HEK293 (cell line): ENCODE results near the gene OSBP.

Experiments
- CTCF ChIA-PET: fragments of 350-600 bp; formaldehyde crosslinking; extraction: SDS; loops from one replicate; lab custom pipeline; 2021; ENCODE audit warnings: antibody characterized with exemption; lab: Yijun Ruan, JAX
- POLR2A ChIA-PET: fragments of 300-600 bp; formaldehyde crosslinking; extraction: SDS; loops from one replicate; lab custom pipeline; 2020; ENCODE audit warnings: antibody characterized with exemption, inconsistent platforms; lab: Yijun Ruan, JAX
- H3K27ac ChIP-seq: fragments of 200-500 bp; sonication (Bioruptor generic); 2 replicates; pipeline ENCODE4 v1.5.1; 2014; ENCODE audit warnings: low read depth, low read length, control low read depth, inconsistent platforms; ENCODE audit errors: extremely low read depth
- H3K36me3 ChIP-seq, 2 experiments: fragments of 200-500 bp in 1 of 2; sonication (Bioruptor generic) in 1 of 2; 1 replicate in 1 of 2; 2 replicates in 1 of 2; pipeline ENCODE4 v1.5.1; 2014 to 2017; ENCODE audit warnings: inconsistent platforms in 2 of 2, low read length in 2 of 2; ENCODE audit not compliant: control insufficient read depth in 2 of 2, insufficient read depth in 1 of 2
- H3K4me1 ChIP-seq: fragments of 200-500 bp; sonication (Bioruptor generic); 2 replicates; pipeline ENCODE4 v1.5.1; 2014; ENCODE audit warnings: mild to moderate bottlenecking, low read length, inconsistent platforms; ENCODE audit not compliant: control insufficient read depth, insufficient read depth
- H3K4me3 ChIP-seq: 2 replicates; pipeline ENCODE4 v1.5.1; 2011; ENCODE audit warnings: low read depth, mild to moderate bottlenecking, control low read depth, low read length, moderate library complexity
- H3K9me3 ChIP-seq: fragments of 200-500 bp; sonication (Bioruptor generic); 2 replicates; pipeline ENCODE4 v1.5.1; 2014; ENCODE audit warnings: low read depth, low read length, inconsistent platforms; ENCODE audit not compliant: control insufficient read depth, insufficient read depth
- GFI1B ChIP-seq: fragments of 450-650 bp; formaldehyde crosslinking; IDR thresholded peaks from 2 replicates; pipeline ENCODE4 v1.5.1; 2016; ENCODE audit warnings: missing biosample characterization, missing genetic modification characterization
- GLIS2 ChIP-seq: fragments of 450-650 bp; formaldehyde crosslinking; IDR thresholded peaks from 2 replicates; pipeline ENCODE4 v1.5.1; 2016; ENCODE audit warnings: missing biosample characterization, missing genetic modification characterization
- HOXC10 ChIP-seq: sonication (generic); formaldehyde crosslinking; IDR thresholded peaks from 2 replicates; pipeline ENCODE4 v1.8.1; 2023; ENCODE audit warnings: mild to moderate bottlenecking, missing genetic modification reagents
- PRDM1 ChIP-seq: fragments of 450-650 bp; formaldehyde crosslinking; IDR thresholded peaks from 2 replicates; pipeline ENCODE4; 2016; ENCODE audit warnings: missing biosample characterization, missing genetic modification characterization
- SP7 ChIP-seq: fragments of 450-650 bp; formaldehyde crosslinking; IDR thresholded peaks from 2 replicates; pipeline ENCODE4 v1.5.1; 2016; ENCODE audit warnings: missing biosample characterization, missing genetic modification characterization
- ZBTB17 ChIP-seq: fragments of 450-650 bp; formaldehyde crosslinking; IDR thresholded peaks from 2 replicates; pipeline ENCODE4 v1.5.1; 2016; ENCODE audit warnings: missing biosample characterization, missing genetic modification characterization
- ZBTB20 ChIP-seq: fragments of 450-650 bp; formaldehyde crosslinking; IDR thresholded peaks from 2 replicates; pipeline ENCODE4 v1.5.1; 2016; ENCODE audit warnings: missing biosample characterization, missing genetic modification characterization
- ZBTB21 ChIP-seq: fragments of 450-650 bp; formaldehyde crosslinking; IDR thresholded peaks from 2 replicates; pipeline ENCODE4 v1.5.1; 2017; ENCODE audit warnings: missing biosample characterization, missing genetic modification characterization
- ZBTB26 ChIP-seq: fragments of 450-650 bp; formaldehyde crosslinking; optimal IDR thresholded peaks from 2 replicates; pipeline ENCODE3; 2016; ENCODE audit warnings: missing biosample characterization, mild to moderate bottlenecking, missing genetic modification characterization
- ZNF132 ChIP-seq: fragments of 450-650 bp; formaldehyde crosslinking; IDR thresholded peaks from 2 replicates; pipeline ENCODE4 v1.5.1; 2017; ENCODE audit warnings: missing biosample characterization, missing genetic modification characterization, borderline replicate concordance
- ZNF239 ChIP-seq: fragments of 450-650 bp; formaldehyde crosslinking; IDR thresholded peaks from 2 replicates; pipeline ENCODE4 v1.5.1; 2016; ENCODE audit warnings: missing biosample characterization, missing genetic modification characterization
- ZNF335 ChIP-seq: fragments of 450-650 bp; formaldehyde crosslinking; conservative IDR thresholded peaks from 2 replicates; pipeline ENCODE4 v1.5.1; 2016; ENCODE audit warnings: missing biosample characterization, missing genetic modification characterization
- ZNF449 ChIP-seq: fragments of 450-650 bp; formaldehyde crosslinking; IDR thresholded peaks from 2 replicates; pipeline ENCODE4 v1.5.1; 2017; ENCODE audit warnings: missing biosample characterization, mild to moderate bottlenecking, missing genetic modification characterization, moderate library complexity
- ZNF514 ChIP-seq: fragments of 450-650 bp; formaldehyde crosslinking; IDR thresholded peaks from 2 replicates; pipeline ENCODE4 v1.5.1; 2016; ENCODE audit warnings: missing biosample characterization, missing genetic modification characterization
- ZNF549 ChIP-seq: fragments of 450-650 bp; IDR thresholded peaks from 2 replicates; pipeline ENCODE4 v1.5.1; 2018; ENCODE audit warnings: missing biosample characterization, missing genetic modification characterization, mild to moderate bottlenecking, inconsistent platforms, moderate library complexity
- ZNF585B ChIP-seq: fragments of 450-650 bp; formaldehyde crosslinking; IDR thresholded peaks from 2 replicates; pipeline ENCODE4 v1.5.1; 2016; ENCODE audit warnings: missing biosample characterization, missing genetic modification characterization
- ZNF645 ChIP-seq: fragments of 450-650 bp; formaldehyde crosslinking; IDR thresholded peaks from 2 replicates; pipeline ENCODE4; 2016; ENCODE audit warnings: missing biosample characterization, missing genetic modification characterization
- ZNF677 ChIP-seq: fragments of 450-650 bp; IDR thresholded peaks from 2 replicates; pipeline ENCODE4 v1.5.0; 2018; ENCODE audit warnings: missing biosample characterization, mild to moderate bottlenecking, missing genetic modification characterization, moderate library complexity
- ZNF776 ChIP-seq: fragments of 450-650 bp; formaldehyde crosslinking; IDR thresholded peaks from 2 replicates; pipeline ENCODE4 v1.5.0; 2017; ENCODE audit warnings: missing biosample characterization, missing genetic modification characterization, borderline replicate concordance
- ZSCAN16 ChIP-seq: fragments of 450-650 bp; formaldehyde crosslinking; IDR thresholded peaks from 2 replicates; pipeline ENCODE4 v1.5.1; 2016; ENCODE audit warnings: missing biosample characterization, missing genetic modification characterization

Gene OSBP

GRCh38 chr11:59555601-59556114 is 59.9 kb downstream of the OSBP start:
- POLR2A ChIA-PET, result interaction anchor here (0.6 to 1.4 kb wide), 4 partner anchors 10 to 1338 kb away, joined by 3 read pairs; partner anchors contain the start of gene PATL1
- Histone ChIP-seq H3K4me3 (peak overlapping the region; percentile 53), H3K36me3 (no peaks in the 10 kb centered on the region), H3K4me1 (no peaks in the 10 kb centered on the region), H3K9me3 (no peaks in the 10 kb centered on the region), H3K27ac (no peak overlapping the region; the same call in 1 of the 2 replicates)
- TF ChIP-seq ZNF132 (tag by site-specific recombination) (no peak), ZNF335 (peak; percentile 70), ZNF239 (tag by site-specific recombination) (no peak), ZBTB17 (peak; percentile 60; the same call in 1 of the 2 replicates), ZBTB21 (tag by site-specific recombination) (no peak), ZNF449 (no peak), SP7 (tag by site-specific recombination) (no peak), ZBTB26 (tag by site-specific recombination) (peak; percentile 9), ZBTB20 (tag by site-specific recombination) (0 out of 2 replicates have a peak, but pooled peaks have one; percentile 22), HOXC10 (CRISPR knock-in tag) (no peak), ZNF549 (tag by site-specific recombination) (no peak), GLIS2 (tag by site-specific recombination) (no peak)
- CTCF ChIA-PET, result interaction anchor here (1.1 kb wide), 1 partner anchor 18 kb away, joined by 4 read pairs; no protein-coding TSS in a partner anchor

- ChIA-PET POLR2A (no interaction called here), CTCF (no interaction called here)
- H3K4me3 ChIP-seq, result no peak overlapping the region
- H3K27ac ChIP-seq, result no peak overlapping the region
- no peak for TF ChIP-seq GFI1B
- TF ChIP-seq ZNF585B (tag by site-specific recombination), result no peak
- no peak for TF ChIP-seq ZSCAN16 (tag by site-specific recombination)
- TF ChIP-seq ZNF514 (tag by site-specific recombination), result no peak
- no peak for TF ChIP-seq ZNF645 (tag by site-specific recombination)
- no peak for TF ChIP-seq ZNF677 (tag by site-specific recombination)
- H3K36me3 ChIP-seq, result no peaks in the 10 kb centered on the region
- no peaks in the 10 kb centered on the region for H3K4me1 ChIP-seq
- H3K9me3 ChIP-seq, result no peaks in the 10 kb centered on the region
Observed at GRCh38 chr11:59553323-59553722, 62.3 kb downstream of the OSBP start.

GRCh38 chr11:59552844-59553243 is 62.7 kb downstream of the OSBP start:
- POLR2A ChIA-PET, result no interaction called here
- no peaks in the 10 kb centered on the region for H3K9me3 ChIP-seq
- 0 out of 2 replicates have a peak, but pooled peaks have one; percentile 9 for TF ChIP-seq PRDM1 (tag by site-specific recombination)
- no peak for TF ChIP-seq ZNF776
- TF ChIP-seq, all 188 proteins: peak for 1
- H3K36me3 ChIP-seq, result no peaks in the 10 kb centered on the region
- H3K4me1 ChIP-seq, result no peaks in the 10 kb centered on the region
- CTCF ChIA-PET, result interaction anchor here (0.6 kb wide), 1 partner anchor 676 kb away, joined by 3 read pairs; no protein-coding TSS in a partner anchor
- H3K4me3 ChIP-seq, result no peak overlapping the region
- H3K27ac ChIP-seq, result no peak overlapping the region
